Nephron progenitor cell (in vitro differentiated cells): ENCODE data around the gene ANTXR1.

Experiments
- DNase-seq: peaks from one replicate; pipeline ENCODE4 v3.0.0; 2021
- H3K27ac Mint-ChIP-seq: 2 replicates; pipeline ENCODE4 v1.8.0; 2021; ENCODE audit warnings: mild to moderate bottlenecking, moderate library complexity, mixed read lengths
- H3K27me3 Mint-ChIP-seq: 2 replicates; pipeline ENCODE4 v1.8.0; 2021; ENCODE audit warnings: mild to moderate bottlenecking, low read depth, mixed read lengths; ENCODE audit not compliant: poor library complexity
- H3K36me3 Mint-ChIP-seq: 2 replicates; pipeline ENCODE4 v1.8.0; 2021; ENCODE audit warnings: low read depth, mixed read lengths
- H3K4me1 Mint-ChIP-seq: 2 replicates; pipeline ENCODE4 v1.8.0; 2021; ENCODE audit warnings: mixed read lengths
- H3K4me3 Mint-ChIP-seq: 2 replicates; pipeline ENCODE4 v1.8.0; 2021; ENCODE audit warnings: mild to moderate bottlenecking, moderate library complexity, mixed read lengths
- H3K9me3 Mint-ChIP-seq: 2 replicates; pipeline ENCODE4 v1.8.0; 2021; ENCODE audit warnings: mild to moderate bottlenecking, moderate library complexity, mixed read lengths
- TF ChIP-seq, protein P1 (sequence below): fragments of 200-600 bp; sonication (generic); IDR thresholded peaks from 2 replicates; pipeline ENCODE4 v1.5.0; 2021; ENCODE audit warnings: antibody characterized with exemption

Gene ANTXR1

GRCh38 chr2:69162057-69162456, 149.1 kb downstream of the ANTXR1 start:
- Mint-ChIP-seq H3K27me3 (no peaks in the 10 kb centered on the region), H3K4me3 (no peak overlapping the region), H3K36me3 (peaks cover 52% of the 10 kb centered on the region), H3K4me1 (peaks cover 26% of the 10 kb centered on the region), H3K9me3 (no peaks in the 10 kb centered on the region), H3K27ac (peak overlapping the region; percentile 90)
- no peak for DNase-seq
- TF ChIP-seq, protein P1, sequence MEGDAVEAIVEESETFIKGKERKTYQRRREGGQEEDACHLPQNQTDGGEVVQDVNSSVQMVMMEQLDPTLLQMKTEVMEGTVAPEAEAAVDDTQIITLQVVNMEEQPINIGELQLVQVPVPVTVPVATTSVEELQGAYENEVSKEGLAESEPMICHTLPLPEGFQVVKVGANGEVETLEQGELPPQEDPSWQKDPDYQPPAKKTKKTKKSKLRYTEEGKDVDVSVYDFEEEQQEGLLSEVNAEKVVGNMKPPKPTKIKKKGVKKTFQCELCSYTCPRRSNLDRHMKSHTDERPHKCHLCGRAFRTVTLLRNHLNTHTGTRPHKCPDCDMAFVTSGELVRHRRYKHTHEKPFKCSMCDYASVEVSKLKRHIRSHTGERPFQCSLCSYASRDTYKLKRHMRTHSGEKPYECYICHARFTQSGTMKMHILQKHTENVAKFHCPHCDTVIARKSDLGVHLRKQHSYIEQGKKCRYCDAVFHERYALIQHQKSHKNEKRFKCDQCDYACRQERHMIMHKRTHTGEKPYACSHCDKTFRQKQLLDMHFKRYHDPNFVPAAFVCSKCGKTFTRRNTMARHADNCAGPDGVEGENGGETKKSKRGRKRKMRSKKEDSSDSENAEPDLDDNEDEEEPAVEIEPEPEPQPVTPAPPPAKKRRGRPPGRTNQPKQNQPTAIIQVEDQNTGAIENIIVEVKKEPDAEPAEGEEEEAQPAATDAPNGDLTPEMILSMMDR = no peak

DNA sequence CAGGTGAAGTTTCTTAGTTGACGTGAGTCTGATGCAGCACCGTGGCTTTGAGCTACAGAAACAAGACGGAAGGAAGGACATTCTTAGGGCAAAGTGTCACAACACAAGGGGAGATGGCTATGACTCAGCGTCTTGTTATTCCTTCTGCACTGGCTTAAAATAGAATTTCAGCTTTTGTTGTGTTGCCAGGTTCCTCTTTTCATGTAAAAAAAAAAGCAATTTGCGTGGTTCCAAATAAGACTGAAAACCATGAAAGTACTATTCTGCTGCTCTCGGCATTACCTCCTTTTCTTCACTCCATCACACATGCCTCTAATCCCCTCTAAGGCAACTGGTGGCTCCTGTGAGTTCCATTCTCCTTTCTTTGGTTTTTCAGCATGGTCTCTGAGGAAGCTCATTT, 150.1 kb downstream of the ANTXR1 start:
- peak overlapping the region; percentile 18 for H3K27ac Mint-ChIP-seq
- no peaks in the 10 kb centered on the region for H3K9me3 Mint-ChIP-seq
- H3K27me3 Mint-ChIP-seq = no peaks in the 10 kb centered on the region
- no peak overlapping the region for H3K4me3 Mint-ChIP-seq
- peaks cover 60% of the 10 kb centered on the region for H3K36me3 Mint-ChIP-seq
- no peak for DNase-seq
- TF ChIP-seq, protein P1 = no peak
- H3K4me1 Mint-ChIP-seq = peaks cover 26% of the 10 kb centered on the region

DNA sequence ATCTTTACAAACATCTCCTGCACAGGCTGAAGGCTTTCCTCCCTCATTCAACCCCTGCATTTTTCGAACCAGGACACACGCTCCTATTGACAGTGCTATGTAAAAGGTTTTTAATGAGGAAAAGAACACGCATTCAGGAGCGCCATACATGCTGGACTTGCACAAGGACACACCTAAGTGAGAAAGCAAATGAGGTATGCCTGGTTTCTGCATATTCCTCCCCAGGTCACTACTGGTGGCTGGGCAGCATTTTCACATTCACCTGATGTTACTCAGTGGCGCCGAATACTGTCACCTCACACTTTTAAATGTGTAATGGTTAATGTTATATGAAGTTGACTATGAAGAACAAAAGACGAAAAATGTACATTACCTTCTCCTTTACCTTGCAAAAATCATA, 150.6 kb downstream of the ANTXR1 start:
- Mint-ChIP-seq H3K27ac (peak overlapping the region; percentile 18), H3K36me3 (peaks cover 65% of the 10 kb centered on the region), H3K27me3 (no peaks in the 10 kb centered on the region), H3K4me3 (no peak overlapping the region), H3K9me3 (no peaks in the 10 kb centered on the region), H3K4me1 (peaks cover 26% of the 10 kb centered on the region)
- TF ChIP-seq, protein P1 = no peak
- no peak for DNase-seq

- Mint-ChIP-seq H3K36me3 (peaks cover 72% of the 10 kb centered on the region), H3K4me1 (peaks cover 26% of the 10 kb centered on the region), H3K27me3 (no peaks in the 10 kb centered on the region), H3K27ac (no peak overlapping the region), H3K9me3 (no peaks in the 10 kb centered on the region), H3K4me3 (no peak overlapping the region)
- TF ChIP-seq, protein P1 = no peak
- no peak for DNase-seq
Observed at GRCh38 chr2:69164061-69164778, 151.2 kb downstream of the ANTXR1 start.

GRCh38 chr2:69165091-69165880, 152.3 kb downstream of the ANTXR1 start:
- Mint-ChIP-seq H3K4me3 (no peak overlapping the region), H3K4me1 (peaks cover 22% of the 10 kb centered on the region), H3K27ac (peak overlapping the region; percentile 62), H3K9me3 (no peaks in the 10 kb centered on the region), H3K27me3 (no peaks in the 10 kb centered on the region), H3K36me3 (peaks cover 77% of the 10 kb centered on the region)
- TF ChIP-seq, protein P1 = no peak
- no peak for DNase-seq
